Amygdala (tissue), 56 donors: ENCODE results near the gene PIM1.
A peak's percentile ranks its signal among the peaks of the same experiment; 100 is the strongest.
"Not testable (repeated sequence)": the region's sequence is repeated elsewhere in the genome, so short reads cannot be mapped to it uniquely, and the experiment has no call there.

Experiments used
- DNase-seq, 56 donors: peaks; one replicate each; lab custom pipeline; 2025; lab: John Stamatoyannopoulos, UW

The PIM1 gene

GRCh38 chr6:37170273-37171200 is 585 bp downstream of the PIM1 start:
- DNase-seq = peak in 27 of 56 donors; percentile 9 to 72 (median 47)

DNA sequence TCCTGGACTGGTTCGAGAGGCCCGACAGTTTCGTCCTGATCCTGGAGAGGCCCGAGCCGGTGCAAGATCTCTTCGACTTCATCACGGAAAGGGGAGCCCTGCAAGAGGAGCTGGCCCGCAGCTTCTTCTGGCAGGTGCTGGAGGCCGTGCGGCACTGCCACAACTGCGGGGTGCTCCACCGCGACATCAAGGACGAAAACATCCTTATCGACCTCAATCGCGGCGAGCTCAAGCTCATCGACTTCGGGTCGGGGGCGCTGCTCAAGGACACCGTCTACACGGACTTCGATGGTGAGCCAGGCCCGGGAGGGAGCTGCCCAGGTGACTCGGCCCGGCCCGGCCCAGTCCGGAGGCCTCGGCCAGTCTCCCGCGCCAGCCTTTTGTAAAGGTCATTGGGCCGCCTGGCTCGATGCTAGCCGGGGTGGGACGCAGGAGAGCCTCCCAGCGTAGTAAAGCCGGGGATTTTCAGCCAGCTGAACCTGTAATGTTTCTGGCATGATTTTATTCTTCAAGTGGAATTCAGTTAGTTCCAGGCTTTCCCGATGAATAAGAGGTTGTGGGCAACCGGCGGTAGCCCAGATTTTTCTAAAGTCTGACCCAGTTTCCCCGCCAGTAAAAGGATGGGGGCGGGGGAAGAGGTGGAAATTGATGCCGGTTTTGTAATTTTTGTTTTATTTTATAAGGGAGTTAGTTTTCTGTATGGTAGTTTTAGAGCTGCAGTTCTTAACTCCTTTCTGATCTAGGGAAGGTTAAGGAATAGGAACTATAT is 1.4 kb downstream of the PIM1 start:
- peak in 48 of 56 donors; percentile 7 to 67 (median 40) for DNase-seq

GRCh38 chr6:37171970-37172812 is 2.2 kb downstream of the PIM1 start:
- peak; percentile 16 to 97 (median 79) for DNase-seq

- no peak for DNase-seq
These were observed 3.0 kb downstream of the PIM1 start for GRCh38 chr6:37172912-37173492.

DNA sequence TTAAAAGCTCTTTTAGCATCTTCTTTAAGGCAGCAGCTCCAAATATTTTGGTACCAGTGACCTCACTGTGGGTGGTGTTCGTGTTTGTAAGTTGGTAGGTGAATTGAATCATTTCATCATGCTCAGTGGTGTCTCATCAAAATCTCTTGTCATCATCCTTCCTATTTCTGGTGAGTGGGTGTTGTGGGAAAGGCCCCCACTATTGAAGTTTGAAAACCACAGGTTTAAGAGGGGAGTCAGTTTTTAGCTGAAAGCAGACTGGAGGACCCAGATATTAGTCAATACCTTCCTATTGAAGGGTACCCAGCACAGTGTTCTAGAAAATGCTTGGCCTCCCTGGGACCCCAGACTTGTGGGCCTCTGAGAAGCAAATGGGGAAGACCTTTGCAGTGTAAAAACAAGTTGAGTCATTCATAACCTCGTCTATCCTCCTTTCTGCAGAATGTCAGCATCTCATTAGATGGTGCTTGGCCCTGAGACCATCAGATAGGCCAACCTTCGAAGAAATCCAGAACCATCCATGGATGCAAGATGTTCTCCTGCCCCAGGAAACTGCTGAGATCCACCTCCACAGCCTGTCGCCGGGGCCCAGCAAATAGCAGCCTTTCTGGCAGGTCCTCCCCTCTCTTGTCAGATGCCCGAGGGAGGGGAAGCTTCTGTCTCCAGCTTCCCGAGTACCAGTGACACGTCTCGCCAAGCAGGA is 3.7 kb downstream of the PIM1 start:
- no peak for DNase-seq

- no peak for DNase-seq
These were observed 4.2 kb downstream of the PIM1 start for GRCh38 chr6:37174196-37174514.

GRCh38 chr6:37174515-37175331 is 4.8 kb downstream of the PIM1 start:
- no peak for DNase-seq

DNA sequence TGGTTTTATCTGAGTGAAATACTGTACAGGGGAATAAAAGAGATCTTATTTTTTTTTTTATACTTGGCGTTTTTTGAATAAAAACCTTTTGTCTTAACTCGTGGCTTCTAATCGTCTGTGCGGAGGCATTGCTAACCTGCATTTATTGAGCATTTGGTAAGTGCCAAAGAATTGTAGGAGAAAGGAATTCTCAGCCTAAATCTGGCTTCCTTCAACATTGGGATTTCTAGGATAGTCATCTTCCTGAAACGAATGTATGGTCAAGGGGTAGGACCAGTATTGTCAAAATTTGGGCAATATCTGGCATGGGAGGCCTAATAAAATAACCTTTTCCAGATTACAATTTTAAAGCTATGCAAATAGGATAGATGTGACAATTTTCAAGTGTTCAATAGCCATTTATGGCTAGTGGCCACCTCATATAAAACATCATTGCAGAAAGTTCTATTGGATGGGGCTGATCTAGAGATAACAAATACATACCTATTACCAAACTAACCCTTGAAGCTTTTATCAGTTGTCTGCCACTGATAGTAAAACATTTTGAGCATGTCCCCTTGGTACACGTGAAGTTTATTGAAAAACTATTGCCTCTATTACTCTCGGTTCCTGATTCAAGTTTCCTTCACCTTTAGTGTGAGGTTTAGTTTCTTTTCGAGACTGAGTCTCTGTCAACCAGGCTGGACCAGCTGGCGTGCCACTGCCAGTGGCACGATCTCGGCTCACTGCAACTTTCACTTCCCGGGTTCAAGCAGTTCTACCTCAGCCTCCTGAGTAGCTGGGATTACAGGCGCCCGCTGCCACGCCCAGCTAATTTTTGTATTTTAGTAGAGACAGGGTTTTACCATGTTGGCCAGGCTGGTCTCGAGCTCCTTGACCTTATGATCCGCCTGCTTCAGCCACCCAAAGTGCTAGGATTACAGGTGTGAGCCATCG is 5.6 kb downstream of the PIM1 start:
- no peak for DNase-seq

GRCh38 chr6:37176268-37177076 is 6.5 kb downstream of the PIM1 start:
- no peak for DNase-seq

- peak in 1 of 56 donors; percentile 27 for DNase-seq
These were observed 7.4 kb downstream of the PIM1 start for GRCh38 chr6:37177077-37177934.

DNA sequence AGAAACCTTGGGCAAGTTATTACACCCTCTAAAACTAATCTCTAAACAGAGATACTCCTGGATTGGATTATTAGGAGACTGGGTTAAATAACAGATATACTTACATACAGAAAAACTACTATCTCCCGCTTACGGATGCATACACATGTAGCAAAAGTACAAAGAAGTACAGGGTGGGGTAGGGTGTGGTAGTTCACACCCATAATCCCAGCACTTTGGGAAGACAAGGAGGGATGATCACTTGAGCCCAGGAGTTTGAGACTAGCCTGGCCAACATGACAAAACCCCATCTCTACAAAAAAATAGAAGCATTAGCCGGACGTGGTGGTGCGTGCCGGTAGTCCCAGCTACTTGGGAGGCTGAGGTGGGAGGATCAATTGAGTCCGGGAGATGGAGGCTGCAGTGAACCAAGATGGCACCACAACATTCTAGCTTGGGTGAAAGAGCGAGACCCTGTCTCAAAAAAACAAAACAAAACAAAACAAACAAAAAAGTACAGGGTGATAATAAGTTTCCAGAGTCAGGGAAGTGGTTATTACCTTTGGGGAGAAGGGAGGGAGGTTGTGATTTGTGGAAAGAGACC is 8.1 kb downstream of the PIM1 start:
- DNase-seq = no peak

DNA sequence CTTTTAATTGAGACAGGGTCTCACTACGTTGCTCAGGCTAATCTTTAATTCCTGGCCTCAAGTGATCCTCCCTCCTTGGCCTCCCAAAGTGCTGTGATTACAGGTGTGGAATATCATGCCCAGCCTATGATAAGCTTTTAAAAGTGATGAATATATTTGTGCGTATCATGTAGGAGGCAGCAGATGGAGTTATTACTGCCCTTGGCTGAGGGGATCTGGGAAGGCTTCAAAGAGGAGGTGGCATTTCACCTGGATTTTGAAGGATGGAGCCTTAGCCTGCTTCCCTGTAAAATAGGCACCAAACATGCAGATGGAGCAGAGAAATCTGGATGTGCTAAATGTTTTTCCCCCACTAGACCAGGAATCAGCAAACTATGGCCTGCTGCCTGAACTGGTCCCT is 10.1 kb downstream of the PIM1 start:
- no peak for DNase-seq

DNA sequence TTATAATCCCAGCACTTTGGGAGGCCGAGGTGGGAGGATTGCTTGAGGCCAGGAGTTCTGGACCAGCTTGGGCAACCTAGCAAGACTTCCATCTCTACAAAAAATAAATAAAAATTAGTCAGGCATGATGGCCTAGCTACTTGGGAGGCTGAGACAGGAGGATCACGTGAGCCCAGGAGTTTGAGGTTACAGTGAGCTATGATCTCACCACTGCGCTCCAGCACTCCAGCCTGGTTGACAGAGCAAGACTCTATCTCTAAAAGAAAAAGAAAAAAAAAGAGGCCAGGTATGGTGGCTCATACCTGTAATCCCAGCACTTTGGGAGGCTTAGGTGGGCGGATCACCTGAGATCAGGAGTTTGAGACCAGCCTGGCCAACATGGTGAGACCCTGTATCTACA is 10.7 kb downstream of the PIM1 start:
- DNase-seq = not testable (repeated sequence)

GRCh38 chr6:37182736-37183590 is 13.0 kb downstream of the PIM1 start:
- DNase-seq = peak in 9 of 56 donors; percentile 3 to 43 (median 17)
